ENCODE measurements around the gene GAST. TPM values are rescaled to one million over a fixed set of nuclear protein-coding genes. Genes with fewer than 3 reads are reported as not detected.

The GAST gene
- total and polyA plus RNA-seq, 2 experiments from 2014 or later, result not detected

DNA sequence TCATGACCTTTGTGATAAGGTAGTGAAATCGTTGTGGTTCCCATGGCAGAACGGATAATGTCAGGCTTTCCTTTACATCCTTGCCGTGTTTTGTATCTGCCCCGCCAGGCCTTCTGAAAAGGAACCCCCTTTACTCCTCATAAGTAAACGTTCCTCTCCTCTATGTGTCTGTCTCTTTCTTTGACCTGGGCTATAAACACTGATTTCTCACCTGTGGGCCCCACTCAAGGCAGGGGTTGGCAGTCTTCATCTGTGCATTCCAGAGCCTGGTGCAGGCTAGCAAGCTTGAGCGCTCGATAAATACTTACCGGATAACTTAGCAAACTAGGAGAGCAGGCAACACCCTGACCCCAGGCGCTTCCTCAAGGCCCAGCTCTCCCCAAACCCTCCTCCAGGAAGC, 29.6 kb downstream of the GAST start (continued):
- TF ChIP-seq ZNF462 (CRISPR knock-in tag; IDR thresholded peaks at IDR 0.05), result no peak
- no peak for TF ChIP-seq ZNF331 (CRISPR knock-in tag; IDR thresholded peaks at IDR 0.05; ENCODE audit: low read depth)

- Mint-ChIP-seq H3K36me3 (ENCODE audit: low read depth) (no peaks in the 10 kb centered on the region), H3K9me3 (no peaks in the 10 kb centered on the region), H3K27ac (no peak overlapping the region), H3K4me1 (no peaks in the 10 kb centered on the region), H3K27me3 (ENCODE audit: insufficient read depth, low read depth, poor library complexity) (peaks cover 12% of the 10 kb centered on the region), H3K4me3 (no peak overlapping the region)
- no peaks in the 10 kb centered on the region for H3K9me2 ChIP-seq (ENCODE audit: insufficient read depth)
- H3K4me1 ChIP-seq (ENCODE audit: insufficient read depth), result no peaks in the 10 kb centered on the region
- no peaks in the 10 kb centered on the region for H3K79me2 ChIP-seq (replicated peaks; ENCODE audit: insufficient read depth)
- no peak overlapping the region for H3K4me2 ChIP-seq
- H2AFZ ChIP-seq, result no peak overlapping the region
- H3K27me3 ChIP-seq (ENCODE audit: insufficient read depth), result no peaks in the 10 kb centered on the region
- H3K36me3 ChIP-seq (ENCODE audit: insufficient read depth), result no peaks in the 10 kb centered on the region
- DNase-seq (ENCODE audit: low spot score) (no peak), ATAC-seq (no peak)
- no peaks in the 10 kb centered on the region for H3F3A ChIP-seq (replicated peaks; ENCODE audit: low read depth)
- TF ChIP-seq, protein P1, sequence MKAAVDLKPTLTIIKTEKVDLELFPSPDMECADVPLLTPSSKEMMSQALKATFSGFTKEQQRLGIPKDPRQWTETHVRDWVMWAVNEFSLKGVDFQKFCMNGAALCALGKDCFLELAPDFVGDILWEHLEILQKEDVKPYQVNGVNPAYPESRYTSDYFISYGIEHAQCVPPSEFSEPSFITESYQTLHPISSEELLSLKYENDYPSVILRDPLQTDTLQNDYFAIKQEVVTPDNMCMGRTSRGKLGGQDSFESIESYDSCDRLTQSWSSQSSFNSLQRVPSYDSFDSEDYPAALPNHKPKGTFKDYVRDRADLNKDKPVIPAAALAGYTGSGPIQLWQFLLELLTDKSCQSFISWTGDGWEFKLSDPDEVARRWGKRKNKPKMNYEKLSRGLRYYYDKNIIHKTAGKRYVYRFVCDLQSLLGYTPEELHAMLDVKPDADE (IDR thresholded peaks at IDR 0.05), result no peak
- peak in 1 of 2 experiments; percentile 22; a peak in 1 of 4 replicates for TF ChIP-seq CTCF (conservative IDR thresholded peaks at IDR 0.05; ENCODE audit: low read depth in 2 of 2)
- H3K27ac ChIP-seq (ENCODE audit: low read depth), result no peak overlapping the region
- H4K20me1 ChIP-seq (replicated peaks; ENCODE audit: insufficient read depth), result no peaks in the 10 kb centered on the region
- no peak overlapping the region for H3K4me3 ChIP-seq
These were observed 36.1 kb downstream of the GAST start for GRCh38 chr17:41748275-41748674.

Data from GM23338 (cell line).